Mucosa of descending colon (tissue), 3 donors: ENCODE results near the gene PGM1. TPM values are rescaled to one million over a fixed set of nuclear protein-coding genes. Genes with fewer than 3 reads are reported as not detected.
A peak's percentile ranks its signal among the peaks of the same experiment; 100 is the strongest.

ENCODE experiments used
- ATAC-seq: fragments of 200-7000 bp; cut with Tn5 transposase; one replicate; pipeline ENCODE4 v1.9.1; 2020; ENCODE audit warnings: mild to moderate bottlenecking, moderate library complexity
- DNase-seq, 3 donors: peaks; one replicate each; pipeline ENCODE4 v3.0.0-alpha.2; 2020
- H3K36me3 ChIP-seq: fragments of 200-600 bp; one replicate; pipeline ENCODE4 v1.8.0; 2021; ENCODE audit warnings: low read depth, mild to moderate bottlenecking
- H3K4me1 ChIP-seq: fragments of 200-600 bp; one replicate; pipeline ENCODE4 v1.8.0; 2021; ENCODE audit warnings: low read depth, mild to moderate bottlenecking
- H3K4me3 ChIP-seq: fragments of 200-600 bp; one replicate; pipeline ENCODE4 v1.8.0; 2021; ENCODE audit warnings: mild to moderate bottlenecking
- H3K9me3 ChIP-seq: fragments of 200-600 bp; one replicate; pipeline ENCODE4 v1.8.0; 2021; ENCODE audit warnings: mild to moderate bottlenecking
- intact Hi-C, 2 donors: fragments of 100-400 bp; cut with DNase I in 1 of 2; cut with micrococcal nuclease in 1 of 2; formaldehyde crosslinking; loops; one replicate each; pipeline versions ENCODE4 v1.11.0 to v1.11.1; 2022; cut with DNase I, micrococcal nuclease
- total RNA-seq, 3 donors: library from RNA; stranded (reverse); fragmentation: NEBNext Ultra II Directional in 2 of 3; extraction: Animal tissue kit (Norgen Biotek cat#: 25700) in 2 of 3; gene quantifications; one replicate each; pipeline versions ENCODE4 v1.2.1 to v1.2.4, GENCODE V29; 2021 to 2023
- TF ChIP-seq, protein P1 (sequence below): fragments of 200-600 bp; IDR thresholded peaks from one replicate; pipeline ENCODE4 v1.8.0; 2022; ENCODE audit warnings: antibody characterized with exemption, mild to moderate bottlenecking
- donor health status: DM: no; HTN: no; CAD: no; lungs with moderate emphysema.
- donor health status: DM: no; HTN: no; CAD: no.
- donor health status: DM: no; HTN: yes; CAD: no.

The PGM1 gene
- total RNA-seq, 3 donors from 2014 or later = 81.0 to 116 (median 87.3) TPM

GRCh38 chr1:63643517-63643916, 50.3 kb downstream of the PGM1 start:
- Histone ChIP-seq H3K4me1 (peaks cover 11% of the 10 kb centered on the region), H3K36me3 (no peaks in the 10 kb centered on the region), H3K9me3 (no peaks in the 10 kb centered on the region), H3K4me3 (no peak overlapping the region)
- intact Hi-C loops = no loop called here
- DNase-seq (peak in 1 of 3 donors; percentile 33), ATAC-seq (peak; percentile 48)
- TF ChIP-seq, protein P1, sequence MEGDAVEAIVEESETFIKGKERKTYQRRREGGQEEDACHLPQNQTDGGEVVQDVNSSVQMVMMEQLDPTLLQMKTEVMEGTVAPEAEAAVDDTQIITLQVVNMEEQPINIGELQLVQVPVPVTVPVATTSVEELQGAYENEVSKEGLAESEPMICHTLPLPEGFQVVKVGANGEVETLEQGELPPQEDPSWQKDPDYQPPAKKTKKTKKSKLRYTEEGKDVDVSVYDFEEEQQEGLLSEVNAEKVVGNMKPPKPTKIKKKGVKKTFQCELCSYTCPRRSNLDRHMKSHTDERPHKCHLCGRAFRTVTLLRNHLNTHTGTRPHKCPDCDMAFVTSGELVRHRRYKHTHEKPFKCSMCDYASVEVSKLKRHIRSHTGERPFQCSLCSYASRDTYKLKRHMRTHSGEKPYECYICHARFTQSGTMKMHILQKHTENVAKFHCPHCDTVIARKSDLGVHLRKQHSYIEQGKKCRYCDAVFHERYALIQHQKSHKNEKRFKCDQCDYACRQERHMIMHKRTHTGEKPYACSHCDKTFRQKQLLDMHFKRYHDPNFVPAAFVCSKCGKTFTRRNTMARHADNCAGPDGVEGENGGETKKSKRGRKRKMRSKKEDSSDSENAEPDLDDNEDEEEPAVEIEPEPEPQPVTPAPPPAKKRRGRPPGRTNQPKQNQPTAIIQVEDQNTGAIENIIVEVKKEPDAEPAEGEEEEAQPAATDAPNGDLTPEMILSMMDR = no peak

DNA sequence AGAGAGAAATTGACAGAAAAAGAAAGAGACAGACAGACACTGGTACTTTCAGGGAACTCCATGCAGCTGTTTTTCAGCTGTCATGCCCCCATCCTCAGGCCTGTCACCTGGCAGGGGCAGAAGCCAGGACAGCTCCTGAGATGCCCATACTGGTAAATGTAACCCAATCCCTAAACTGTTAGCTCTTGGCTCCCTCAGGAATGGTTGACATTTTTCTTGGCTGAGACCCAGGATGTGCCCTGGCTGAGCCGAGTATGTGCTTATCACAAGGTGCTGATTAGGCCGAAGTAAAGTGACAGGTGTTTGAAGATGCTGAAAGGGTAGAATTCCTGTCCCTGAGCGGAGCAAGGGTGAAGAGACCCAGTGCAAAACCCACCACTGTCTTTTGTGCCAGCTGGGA, 50.7 kb downstream of the PGM1 start:
- intact Hi-C loops = no loop called here
- TF ChIP-seq, protein P1 = no peak
- Histone ChIP-seq H3K9me3 (no peaks in the 10 kb centered on the region), H3K36me3 (no peaks in the 10 kb centered on the region), H3K4me3 (no peak overlapping the region), H3K4me1 (peaks cover 11% of the 10 kb centered on the region)
- ATAC-seq = peak; percentile 59
- DNase-seq = peak in 1 of 3 donors; percentile 28

DNA sequence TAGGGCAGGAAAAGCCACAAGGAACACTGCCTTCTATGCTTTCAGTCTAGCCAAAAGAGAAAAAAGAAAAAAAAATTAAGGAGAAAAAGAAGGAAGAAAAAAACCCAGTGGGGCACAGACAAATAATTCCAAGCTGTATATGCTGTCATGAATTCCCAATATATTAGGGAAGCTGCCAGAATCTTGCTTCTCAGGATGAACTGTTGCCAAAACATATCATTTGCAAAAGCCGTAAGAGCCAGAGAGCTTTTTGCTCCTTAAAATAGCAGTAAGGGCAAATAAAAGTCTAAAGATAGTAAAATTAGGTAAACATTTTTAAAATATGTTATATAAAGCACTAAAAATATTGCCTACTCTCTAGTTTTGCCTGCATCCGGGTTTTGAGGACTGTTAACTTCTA, 52.1 kb downstream of the PGM1 start:
- Histone ChIP-seq H3K4me1 (peaks cover 11% of the 10 kb centered on the region), H3K9me3 (no peaks in the 10 kb centered on the region), H3K36me3 (no peaks in the 10 kb centered on the region), H3K4me3 (no peak overlapping the region)
- ATAC-seq (no peak), DNase-seq (no peak)
- TF ChIP-seq, protein P1 = no peak
- intact Hi-C loops = no loop called here

- Histone ChIP-seq H3K4me1 (no peaks in the 10 kb centered on the region), H3K36me3 (no peaks in the 10 kb centered on the region), H3K4me3 (no peak overlapping the region), H3K9me3 (no peaks in the 10 kb centered on the region)
- TF ChIP-seq, protein P1 = no peak
- ATAC-seq (no peak), DNase-seq (no peak)
- intact Hi-C loops = no loop called here
These were observed 55.5 kb downstream of the PGM1 start for GRCh38 chr1:63648689-63649088.

GRCh38 chr1:63651161-63651701, 58.0 kb downstream of the PGM1 start:
- TF ChIP-seq, protein P1 = no peak
- H3K9me3 ChIP-seq = no peaks in the 10 kb centered on the region
- H3K4me3 ChIP-seq = no peak overlapping the region
- no peak for ATAC-seq
- DNase-seq = no peak
- H3K36me3 ChIP-seq = no peaks in the 10 kb centered on the region
- H3K4me1 ChIP-seq = no peaks in the 10 kb centered on the region
- intact Hi-C loops = no loop called here

- no peak for DNase-seq
- intact Hi-C loops = no loop called here
- Histone ChIP-seq H3K4me1 (no peaks in the 10 kb centered on the region), H3K4me3 (no peak overlapping the region), H3K9me3 (no peaks in the 10 kb centered on the region), H3K36me3 (no peaks in the 10 kb centered on the region)
- no peak for ATAC-seq
- TF ChIP-seq, protein P1 = no peak
These were observed 60.8 kb downstream of the PGM1 start for GRCh38 chr1:63653976-63654375.
